HEK293T (cell line): ENCODE results near the gene BRMS1.

ENCODE experiments used
- ARNT ChIP-seq: fragments of 450-650 bp; IDR thresholded peaks from 2 replicates; pipeline ENCODE4 v1.6.1; 2017; ENCODE audit warnings: mild to moderate bottlenecking
- BHLHE40 ChIP-seq: fragments of 450-650 bp; IDR thresholded peaks from 2 replicates; pipeline ENCODE4 v1.6.1; 2016; ENCODE audit warnings: mild to moderate bottlenecking, moderate library complexity, borderline replicate concordance
- ELF4 ChIP-seq: fragments of 450-650 bp; IDR thresholded peaks from 2 replicates; pipeline ENCODE4 v1.6.1; 2017; ENCODE audit warnings: antibody characterized with exemption
- FOXA1 ChIP-seq: fragments of 450-650 bp; IDR thresholded peaks from 2 replicates; pipeline ENCODE4 v1.6.1; 2016; ENCODE audit warnings: mild to moderate bottlenecking
- FOXK2 ChIP-seq: fragments of 450-650 bp; IDR thresholded peaks from 2 replicates; pipeline ENCODE4 v1.6.1; 2016; ENCODE audit warnings: mild to moderate bottlenecking
- FOXM1 ChIP-seq: fragments of 450-650 bp; IDR thresholded peaks from 2 replicates; pipeline ENCODE4 v1.6.1; 2017; ENCODE audit warnings: mild to moderate bottlenecking, borderline replicate concordance
- L3MBTL2 ChIP-seq: fragments of 450-650 bp; conservative IDR thresholded peaks from 2 replicates; pipeline ENCODE4 v1.6.1; 2016; ENCODE audit warnings: mild to moderate bottlenecking
- LEF1 ChIP-seq: fragments of 450-650 bp; IDR thresholded peaks from 2 replicates; pipeline ENCODE4 v1.6.1; 2017; ENCODE audit warnings: mild to moderate bottlenecking, borderline replicate concordance
- NFRKB ChIP-seq: fragments of 450-650 bp; IDR thresholded peaks from 2 replicates; pipeline ENCODE4 v1.6.1; 2016; ENCODE audit warnings: mild to moderate bottlenecking, moderate library complexity
- SP1 ChIP-seq: fragments of 450-650 bp; IDR thresholded peaks from 2 replicates; pipeline ENCODE4 v1.6.1; 2017
- SUZ12 ChIP-seq: fragments of 450-650 bp; IDR thresholded peaks from 2 replicates; pipeline ENCODE4 v1.6.1; 2016; ENCODE audit warnings: mild to moderate bottlenecking
- TARDBP ChIP-seq: fragments of 450-650 bp; IDR thresholded peaks from 2 replicates; pipeline ENCODE4 v1.6.1; 2016

- TF ChIP-seq LEF1 (0 out of 2 replicates have a peak, but pooled peaks have one; percentile 22), FOXK2 (no peak), BHLHE40 (no peak), FOXM1 (no peak), ARNT (no peak), NFRKB (no peak), SP1 (no peak), SUZ12 (no peak), FOXA1 (no peak), L3MBTL2 (no peak), TARDBP (no peak), ELF4 (peak; percentile 58)
Measured at GRCh38 chr11:66288671-66289547, 56.0 kb downstream of the BRMS1 start, which contains the start of gene YIF1A.
